GM19023 (cell line): ENCODE results near the gene TRIM73.
"Not testable (repeated sequence)": the region's sequence is repeated elsewhere in the genome, so short reads cannot be mapped to it uniquely, and the experiment has no call there.

Source experiments
- ATAC-seq: cut with Tn5 transposase; IDR thresholded peaks from one replicate; pipeline ENCODE4 v1.9.1; 2021; ENCODE audit warnings: mild to moderate bottlenecking, moderate library complexity; ENCODE audit not compliant: unreplicated experiment

Gene TRIM73

GRCh38 chr7:75415428-75415817 lies 20.0 kb downstream of the TRIM73 start:
- not testable (repeated sequence) for ATAC-seq

DNA sequence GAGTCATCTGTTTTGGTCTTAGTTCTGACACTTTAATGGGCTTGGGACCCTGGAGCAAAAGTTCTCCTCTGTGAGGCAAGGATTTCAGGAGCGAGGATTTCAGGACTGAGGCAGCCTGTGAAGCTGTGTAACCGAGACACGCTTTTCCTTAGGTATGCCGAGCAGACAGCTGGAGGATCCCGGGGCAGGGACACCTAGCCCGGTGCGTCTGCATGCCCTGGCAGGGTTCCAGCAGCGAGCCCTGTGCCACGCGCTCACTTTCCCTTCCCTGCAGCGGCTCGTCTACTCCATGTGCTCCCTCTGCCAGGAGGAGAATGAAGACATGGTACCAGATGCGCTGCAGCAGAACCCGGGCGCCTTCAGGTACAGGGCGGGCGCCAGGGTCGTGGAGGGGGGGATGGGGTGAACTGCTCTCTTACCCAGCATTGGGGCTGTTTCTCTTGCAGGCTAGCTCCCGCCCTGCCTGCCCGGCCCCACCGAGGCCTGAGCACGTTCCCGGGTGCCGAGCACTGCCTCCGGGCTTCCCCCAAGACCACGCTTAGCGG lies 20.5 kb downstream of the TRIM73 start:
- ATAC-seq = not testable (repeated sequence)

- ATAC-seq = not testable (repeated sequence)
Observed at GRCh38 chr7:75416787-75417186, 21.4 kb downstream of the TRIM73 start.

GRCh38 chr7:75418292-75418858 lies 22.9 kb downstream of the TRIM73 start:
- ATAC-seq = not testable (repeated sequence)

GRCh38 chr7:75419210-75419609 lies 23.8 kb downstream of the TRIM73 start:
- not testable (repeated sequence) for ATAC-seq

DNA sequence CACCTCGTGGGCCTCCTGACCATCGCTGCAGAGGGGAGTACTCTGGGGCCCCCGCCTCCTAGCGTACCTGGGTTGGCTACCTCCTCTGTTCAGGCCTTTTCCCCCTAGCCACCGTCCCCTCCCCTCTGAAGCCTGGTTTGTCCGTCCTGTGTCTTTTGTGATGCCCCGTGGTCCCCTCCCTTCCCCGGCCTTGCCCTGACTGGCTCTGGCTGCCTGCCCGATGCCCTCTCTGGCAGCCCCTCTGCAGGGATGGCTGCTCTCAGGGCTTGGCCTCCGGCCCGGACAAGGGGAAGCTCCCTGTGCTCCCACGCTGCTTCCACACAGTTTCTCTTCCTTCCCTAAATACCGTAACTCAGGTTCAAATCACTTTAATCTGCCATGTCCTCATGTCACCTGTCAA lies 24.3 kb downstream of the TRIM73 start:
- not testable (repeated sequence) for ATAC-seq

DNA sequence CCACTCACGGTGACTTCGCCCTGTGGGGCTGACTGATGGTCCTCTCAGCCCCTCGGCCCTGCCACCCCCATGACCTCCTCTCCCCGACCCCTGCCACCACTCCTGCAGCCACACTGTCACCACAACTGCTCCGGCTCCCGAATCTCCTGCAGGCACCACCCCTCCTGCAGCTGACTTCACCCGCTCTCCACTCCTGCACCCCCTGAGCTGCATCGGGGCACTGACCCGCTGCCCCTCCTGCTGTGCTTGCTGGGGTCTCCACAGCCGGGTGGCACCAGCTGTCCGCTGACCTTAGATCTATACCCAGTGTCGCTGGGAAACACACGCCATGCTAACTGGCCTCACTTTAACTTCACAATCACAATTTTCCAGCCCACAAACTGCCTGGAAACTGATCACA lies 24.7 kb downstream of the TRIM73 start:
- not testable (repeated sequence) for ATAC-seq

DNA sequence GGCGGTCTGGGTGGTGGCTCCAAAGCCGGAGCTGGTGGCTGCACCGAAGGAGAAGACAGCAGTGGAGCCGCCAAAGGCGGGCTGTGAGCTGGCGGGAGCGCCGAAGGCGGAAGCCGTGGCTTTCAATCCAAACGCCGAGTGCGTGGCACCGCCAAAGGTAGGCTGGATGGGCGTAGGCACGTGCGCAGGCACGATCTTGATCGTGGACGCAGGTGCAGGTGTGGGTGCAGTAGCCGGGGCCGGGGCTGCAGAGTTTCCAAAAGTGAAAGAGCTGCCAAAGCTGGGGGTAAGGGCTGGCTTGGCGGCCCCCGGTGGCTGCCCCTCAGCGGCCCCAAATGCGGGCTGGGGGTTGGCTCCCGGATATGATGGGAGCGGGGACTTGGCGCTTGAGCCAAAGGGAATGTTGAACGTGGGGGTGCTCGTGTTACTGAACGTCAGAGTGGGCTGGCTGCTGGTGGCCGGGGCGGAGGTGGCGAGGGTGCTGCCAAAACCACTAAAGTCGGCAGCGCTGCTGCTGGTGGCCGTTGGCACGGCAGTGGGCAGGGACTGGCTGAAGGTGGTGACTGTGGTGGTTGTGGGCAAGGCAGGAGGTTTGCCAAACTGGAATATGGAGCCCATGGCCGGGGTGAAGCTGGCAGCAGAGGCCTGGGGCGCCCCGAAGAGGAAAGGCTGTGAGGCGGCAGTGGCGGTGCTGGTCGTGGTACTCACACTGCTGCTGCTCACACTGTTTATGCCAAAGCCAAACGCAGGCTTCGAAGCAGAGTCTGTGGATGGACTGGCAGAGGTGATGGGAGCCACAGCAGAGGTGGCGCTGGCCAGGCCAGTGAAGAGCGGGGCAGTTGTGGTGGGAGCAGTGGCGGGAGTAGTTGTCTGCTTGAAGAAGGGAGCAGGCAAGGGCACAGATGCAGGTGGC lies 26.6 kb downstream of the TRIM73 start:
- ATAC-seq = not testable (repeated sequence)

DNA sequence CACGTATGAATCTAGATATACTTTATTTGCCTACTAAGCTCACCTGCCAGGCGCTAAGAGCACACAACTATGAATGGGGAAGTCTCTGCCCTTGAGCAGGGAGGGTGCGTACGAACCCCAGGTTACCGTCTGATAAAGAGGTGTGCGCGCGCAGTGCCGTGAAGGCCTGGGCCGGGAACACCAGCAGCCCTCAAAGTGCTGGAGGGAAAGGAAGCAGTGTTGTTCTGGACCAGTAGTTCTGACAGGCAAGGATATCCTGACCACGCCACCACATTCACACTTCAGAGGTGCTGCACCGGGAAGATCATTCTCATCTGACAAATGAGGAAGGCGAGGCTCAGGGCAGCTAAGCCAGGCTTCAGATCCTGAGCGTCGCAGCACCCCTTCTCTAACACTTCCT lies 28.1 kb downstream of the TRIM73 start:
- not testable (repeated sequence) for ATAC-seq

DNA sequence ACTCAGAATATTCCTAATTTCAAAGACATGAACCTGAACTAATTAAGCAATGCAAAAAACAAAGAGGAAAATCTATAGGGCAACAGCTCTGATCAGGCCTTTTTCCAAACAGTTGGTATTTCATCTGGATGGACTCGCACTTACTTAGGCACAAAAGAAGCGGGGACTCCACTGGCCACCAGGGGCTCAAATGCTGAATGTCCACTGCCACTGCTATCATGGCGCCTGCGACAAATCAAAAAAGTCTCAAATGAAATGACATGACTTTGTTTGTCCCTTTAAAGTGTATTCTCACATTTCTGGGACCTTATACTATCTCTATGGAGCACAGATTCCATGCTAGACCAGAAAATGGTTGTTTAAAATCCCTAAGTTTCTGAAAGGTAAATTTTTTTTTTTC lies 43.6 kb downstream of the TRIM73 start:
- not testable (repeated sequence) for ATAC-seq

DNA sequence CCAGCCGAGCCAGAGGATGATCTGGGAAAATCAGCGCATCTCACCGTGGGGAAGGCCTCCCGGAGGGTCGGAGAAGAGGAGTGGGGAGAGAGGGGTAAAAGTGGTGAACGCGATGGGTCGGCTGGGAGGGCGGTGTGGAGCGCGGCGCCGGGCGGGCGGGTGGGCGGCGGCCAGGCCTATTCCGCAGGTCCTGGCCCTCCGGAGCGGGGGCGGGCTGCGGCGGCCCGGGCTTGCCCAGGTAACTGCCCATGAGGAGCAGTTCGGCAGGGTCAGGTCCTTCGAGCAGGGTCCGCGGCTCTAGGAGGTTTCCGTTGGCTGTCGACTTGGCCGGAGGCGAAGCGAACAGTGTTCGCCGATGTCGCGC lies 46.7 kb downstream of the TRIM73 start:
- ATAC-seq = peak; percentile 52

DNA sequence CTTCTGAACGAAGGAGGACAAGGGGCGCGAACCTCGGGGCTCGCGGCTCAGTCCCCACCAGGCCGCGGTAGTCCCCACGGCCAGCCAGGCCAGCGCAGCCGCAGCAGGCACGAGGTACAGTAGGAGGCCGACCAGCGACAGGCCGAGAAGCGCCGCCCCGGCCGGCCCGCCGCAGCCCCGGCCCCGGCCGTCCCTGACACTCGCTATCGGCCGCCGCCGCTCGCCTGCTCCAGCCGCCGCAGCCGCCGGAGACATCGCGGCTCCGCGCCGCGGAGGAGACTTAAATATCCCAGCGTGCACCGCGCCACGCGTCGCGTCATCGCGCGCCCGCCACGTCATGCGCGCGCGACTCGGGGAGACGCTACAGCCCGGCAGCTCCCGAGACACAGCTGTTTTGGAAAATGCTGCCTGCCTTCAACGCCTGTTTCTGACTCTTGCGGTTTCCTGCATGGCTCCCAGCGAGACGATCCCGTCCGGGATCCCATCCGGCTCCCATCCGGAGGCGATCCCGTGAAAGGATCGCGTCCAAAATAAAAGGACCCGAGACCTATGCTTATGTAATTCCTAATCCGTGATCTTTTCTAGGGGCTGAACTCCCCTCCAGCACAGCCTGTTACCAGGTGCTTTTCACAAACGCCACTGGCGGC lies 47.2 kb downstream of the TRIM73 start:
- ATAC-seq = peak; percentile 86

DNA sequence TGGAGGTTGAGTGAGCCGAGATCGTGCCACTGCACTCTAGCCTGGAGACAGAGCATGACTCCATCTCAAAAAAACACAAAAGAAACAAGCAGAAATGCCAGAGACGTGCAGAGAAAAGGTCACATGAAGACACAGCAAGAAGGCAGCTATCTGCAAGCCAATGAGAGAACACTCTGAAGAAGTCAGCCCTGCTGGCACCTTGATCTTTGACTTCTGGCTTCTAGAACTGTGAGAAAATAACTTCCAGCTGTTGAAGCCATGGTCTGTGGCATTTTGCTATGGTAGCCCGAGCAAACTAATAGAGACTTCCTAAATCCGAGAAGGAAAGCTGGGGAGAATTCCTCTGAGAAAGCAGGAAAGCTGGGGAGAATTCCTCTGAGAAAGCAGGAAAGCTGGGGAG lies 54.5 kb downstream of the TRIM73 start:
- ATAC-seq = not testable (repeated sequence)

GRCh38 chr7:75452494-75452955 lies 57.1 kb downstream of the TRIM73 start:
- peak; percentile 75 for ATAC-seq
